Ovary (tissue), 9 donors: Measurements from ENCODE around the gene AFF2. TPM values are rescaled to one million over a fixed set of nuclear protein-coding genes. Genes with fewer than 3 reads are reported as not detected.

Experiments
- DNase-seq, 5 donors: peaks; one replicate each; pipeline ENCODE4 v3.0.0-alpha.2; 2019 to 2020
- H3K27ac ChIP-seq, 2 donors: fragments of 200-600 bp; one replicate each; pipeline versions ENCODE4 v1.5.1 to v1.8.0; 2019 to 2022
- H3K27me3 ChIP-seq: fragments of 200-600 bp; one replicate; pipeline ENCODE4 v1.8.0; 2022
- H3K36me3 ChIP-seq: fragments of 200-600 bp; sonication (generic); one replicate; pipeline ENCODE4 v1.5.1; 2019
- H3K4me1 ChIP-seq: one replicate; pipeline ENCODE4 v1.8.1; 2013; ENCODE audit warnings: mild to moderate bottlenecking, moderate library complexity; ENCODE audit not compliant: insufficient read depth
- H3K4me3 ChIP-seq: fragments of 200-600 bp; sonication (generic); one replicate; pipeline ENCODE4 v1.5.1; 2017
- H3K9me3 ChIP-seq, 2 donors: fragments of 200-600 bp in 1 of 2; sonication (generic) in 1 of 2; one replicate each; pipeline versions ENCODE4 v1.5.1 to v1.8.1; 2013 to 2019; ENCODE audit warnings: mild to moderate bottlenecking in 1 of 2, moderate library complexity in 1 of 2
- EP300 ChIP-seq: sonication (generic); formaldehyde crosslinking; IDR thresholded peaks from one replicate; pipeline ENCODE4 v1.6.1; 2017; ENCODE audit warnings: antibody characterized with exemption
- POLR2A ChIP-seq: fragments of 450-650 bp; IDR thresholded peaks from one replicate; pipeline ENCODE4 v1.6.1; 2017; ENCODE audit warnings: antibody characterized with exemption, mild to moderate bottlenecking, moderate library complexity
- WGBS, 3 donors: extraction: QIAGEN DNeasy Blood & Tissue Kit in 1 of 3; methylation state at CpG; one replicate each; pipeline versions ENCODE4 v1.1.5 to v1.1.7; 2013 to 2017; 5-methylcytosine and 5-hydroxymethylcytosine counted together
- intact Hi-C, 4 donors: fragments of 100-400 bp; cut with DNase I; formaldehyde crosslinking; loops; one replicate each; pipeline versions ENCODE4 v1.11.0 to v1.15.1; 2022 to 2023
- polyA plus RNA-seq, 2 donors: library from polyadenylated mRNA; stranded (reverse); fragments of 200-250 nt in 1 of 2; fragments of 350-450 nt in 1 of 2; fragmentation: Illumina TruSeq in 1 of 2; extraction: RNeasy Lipid Tissue Mini Kit (QIAGEN cat#74804) in 1 of 2; gene quantifications; one replicate each; pipeline ENCODE4 v1.2.3, GENCODE V29; 2013 to 2014
- total RNA-seq, 7 donors: library from RNA; depleted of rRNA in 2 of 7; stranded (reverse); fragments of >200 nt in 2 of 7; fragmentation: NEBNext Ultra II Directional in 3 of 7; extraction: Animal tissue kit (Norgen Biotek cat#: 25700) in 3 of 7; gene quantifications; one replicate each; pipeline versions ENCODE4 v1.1.0 to v1.2.4, GENCODE V29; 2016 to 2023
- TF ChIP-seq, protein P1 (sequence below), 3 donors: fragments of 450-650 bp in 2 of 3; fragments of 200-600 bp in 1 of 3; IDR thresholded peaks; one replicate each; pipeline versions ENCODE4 v1.5.1 to v1.8.0; 2016 to 2022; ENCODE audit warnings: antibody characterized with exemption in 3 of 3, mild to moderate bottlenecking in 1 of 3
- donor health status: DM: no; HTN: no; CAD: no; lungs with moderate emphysema.
- donor health status: DM: no; HTN: no; CAD: no.
- donor health status: Bipolar disorder and iron deficiency.
- donor health status: DM: yes; HTN: yes; CAD: no.
- donor health status: DM: no; HTN: no; CAD: no.
- donor health status: DM: yes; HTN: yes; CAD: no.

AFF2 gene
- total and polyA plus RNA-seq, 9 donors = 1.3 to 12.3 (median 4.6) TPM

DNA sequence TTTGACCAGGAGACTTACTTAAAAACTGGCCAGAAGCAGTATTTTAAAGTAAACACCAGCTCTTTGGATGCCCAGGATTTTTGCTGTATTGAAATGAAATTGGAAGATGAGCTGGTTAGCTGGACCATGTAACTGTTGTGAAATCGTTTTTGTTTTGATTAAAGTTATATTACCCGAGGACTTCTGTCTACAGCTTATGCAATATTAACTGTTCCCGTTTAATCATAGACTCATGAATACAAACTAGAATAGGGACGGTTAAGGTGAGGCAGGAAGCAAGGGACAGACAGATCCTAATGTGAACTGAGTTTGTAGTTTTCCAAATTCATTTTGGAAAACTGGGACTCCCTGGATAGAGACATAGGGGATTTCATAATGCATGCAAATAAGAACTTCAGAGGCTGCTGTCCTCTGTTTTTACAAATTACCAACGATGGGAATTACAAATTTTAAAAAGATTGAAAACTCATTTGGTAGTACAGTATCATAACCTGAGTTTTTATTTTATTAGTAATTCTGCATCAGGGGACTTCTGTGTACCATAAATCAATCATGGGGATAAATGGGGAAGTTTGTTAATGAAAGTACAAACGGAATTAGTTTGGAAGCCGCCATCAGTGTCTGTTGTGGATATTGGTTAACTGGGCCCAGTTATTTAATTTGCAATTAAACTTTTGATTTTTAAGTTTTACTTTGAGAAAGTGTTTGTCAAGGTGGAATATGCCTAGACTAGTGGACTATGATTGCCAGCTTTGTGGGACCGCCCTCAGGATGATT, 304.4 kb downstream of the AFF2 start:
- intact Hi-C loops = no loop called here
- no peaks in the 10 kb centered on the region for H3K36me3 ChIP-seq
- H3K27me3 ChIP-seq = no peaks in the 10 kb centered on the region
- TF ChIP-seq, protein P1, sequence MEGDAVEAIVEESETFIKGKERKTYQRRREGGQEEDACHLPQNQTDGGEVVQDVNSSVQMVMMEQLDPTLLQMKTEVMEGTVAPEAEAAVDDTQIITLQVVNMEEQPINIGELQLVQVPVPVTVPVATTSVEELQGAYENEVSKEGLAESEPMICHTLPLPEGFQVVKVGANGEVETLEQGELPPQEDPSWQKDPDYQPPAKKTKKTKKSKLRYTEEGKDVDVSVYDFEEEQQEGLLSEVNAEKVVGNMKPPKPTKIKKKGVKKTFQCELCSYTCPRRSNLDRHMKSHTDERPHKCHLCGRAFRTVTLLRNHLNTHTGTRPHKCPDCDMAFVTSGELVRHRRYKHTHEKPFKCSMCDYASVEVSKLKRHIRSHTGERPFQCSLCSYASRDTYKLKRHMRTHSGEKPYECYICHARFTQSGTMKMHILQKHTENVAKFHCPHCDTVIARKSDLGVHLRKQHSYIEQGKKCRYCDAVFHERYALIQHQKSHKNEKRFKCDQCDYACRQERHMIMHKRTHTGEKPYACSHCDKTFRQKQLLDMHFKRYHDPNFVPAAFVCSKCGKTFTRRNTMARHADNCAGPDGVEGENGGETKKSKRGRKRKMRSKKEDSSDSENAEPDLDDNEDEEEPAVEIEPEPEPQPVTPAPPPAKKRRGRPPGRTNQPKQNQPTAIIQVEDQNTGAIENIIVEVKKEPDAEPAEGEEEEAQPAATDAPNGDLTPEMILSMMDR (IDR thresholded peaks at IDR 0.05) = no peak
- no peak for TF ChIP-seq EP300
- no peak for TF ChIP-seq POLR2A
- H3K4me3 ChIP-seq = no peak overlapping the region
- no peak for DNase-seq
- WGBS, 3 donors = 49 to 59% (median 51%) methylated on average over 8 of the region's 8 CpGs
- H3K27ac ChIP-seq = no peak overlapping the region
- H3K9me3 ChIP-seq = no peaks in the 10 kb centered on the region
- H3K4me1 ChIP-seq = no peaks in the 10 kb centered on the region

DNA sequence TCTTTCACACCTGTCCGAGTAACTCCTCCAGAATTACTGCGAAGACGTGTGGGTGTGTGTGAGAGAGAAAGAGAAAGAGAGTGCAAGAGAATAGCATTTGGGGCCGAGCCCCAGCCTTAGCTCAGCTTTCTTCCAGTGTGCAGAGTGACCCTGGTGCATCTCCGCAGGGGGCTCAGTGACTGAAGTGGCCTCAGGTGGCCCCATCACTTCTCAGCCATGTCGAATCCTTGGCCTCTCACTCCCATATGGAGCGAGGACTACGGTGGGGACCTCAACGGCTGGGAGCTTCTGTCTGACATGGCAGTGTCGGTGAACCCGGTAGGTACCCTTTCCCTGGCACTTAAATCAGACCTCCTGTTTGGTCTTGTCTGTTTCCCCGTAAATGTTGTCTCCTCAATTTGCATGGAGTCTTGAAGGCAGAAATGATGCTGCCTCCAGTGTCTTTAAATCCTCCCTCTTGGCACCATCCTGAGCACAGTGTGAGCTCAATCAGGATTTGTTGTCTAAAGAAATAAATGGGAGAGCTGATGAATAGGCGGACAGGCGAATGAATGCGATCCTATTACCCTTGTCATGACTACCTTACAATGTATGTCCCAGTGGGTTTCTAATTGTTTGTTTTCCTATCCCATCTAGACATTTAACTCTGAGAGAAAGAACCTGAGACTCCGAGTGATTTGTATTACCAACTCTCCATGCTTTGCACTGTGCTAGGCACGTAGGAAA, 305.9 kb downstream of the AFF2 start:
- Histone ChIP-seq H3K36me3 (no peaks in the 10 kb centered on the region), H3K4me3 (no peak overlapping the region), H3K9me3 (no peaks in the 10 kb centered on the region), H3K4me1 (no peaks in the 10 kb centered on the region), H3K27me3 (no peaks in the 10 kb centered on the region), H3K27ac (no peak overlapping the region)
- no peak for TF ChIP-seq EP300
- TF ChIP-seq, protein P1 (IDR thresholded peaks at IDR 0.05) = no peak
- TF ChIP-seq POLR2A = no peak
- DNase-seq = no peak
- 74 to 83% (median 78%) methylated on average over 17 of the region's 17 CpGs for WGBS, 3 donors
- intact Hi-C loops = no loop called here

DNA sequence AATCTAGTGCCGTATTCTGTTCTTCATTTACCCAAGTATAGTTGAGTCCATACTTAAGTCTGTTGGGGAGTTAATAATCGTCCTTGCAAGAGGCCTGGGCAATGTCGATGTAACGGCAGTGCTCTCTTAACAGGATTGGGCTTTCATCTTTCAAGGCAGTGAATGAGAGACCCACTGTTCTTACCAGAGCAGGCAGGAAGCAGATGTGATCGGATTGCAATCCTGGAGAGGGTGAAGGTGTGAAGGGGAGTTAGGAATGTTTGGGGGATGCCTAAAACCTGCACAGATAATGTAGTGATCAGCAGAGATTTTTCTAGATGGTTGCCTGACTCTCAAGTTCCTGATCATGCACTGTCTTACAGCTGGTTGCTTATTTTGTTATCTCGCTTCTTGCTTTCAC, 308.4 kb downstream of the AFF2 start:
- DNase-seq = no peak
- Histone ChIP-seq H3K4me3 (no peak overlapping the region), H3K27me3 (no peaks in the 10 kb centered on the region), H3K4me1 (no peaks in the 10 kb centered on the region), H3K9me3 (no peaks in the 10 kb centered on the region), H3K27ac (no peak overlapping the region), H3K36me3 (no peaks in the 10 kb centered on the region)
- TF ChIP-seq EP300 (no peak), POLR2A (no peak)
- TF ChIP-seq, protein P1 (IDR thresholded peaks at IDR 0.05) = no peak
- intact Hi-C loops = no loop called here
- WGBS, 3 donors = 55 to 62% (median 58%) methylated on average over 6 of the region's 6 CpGs

DNA sequence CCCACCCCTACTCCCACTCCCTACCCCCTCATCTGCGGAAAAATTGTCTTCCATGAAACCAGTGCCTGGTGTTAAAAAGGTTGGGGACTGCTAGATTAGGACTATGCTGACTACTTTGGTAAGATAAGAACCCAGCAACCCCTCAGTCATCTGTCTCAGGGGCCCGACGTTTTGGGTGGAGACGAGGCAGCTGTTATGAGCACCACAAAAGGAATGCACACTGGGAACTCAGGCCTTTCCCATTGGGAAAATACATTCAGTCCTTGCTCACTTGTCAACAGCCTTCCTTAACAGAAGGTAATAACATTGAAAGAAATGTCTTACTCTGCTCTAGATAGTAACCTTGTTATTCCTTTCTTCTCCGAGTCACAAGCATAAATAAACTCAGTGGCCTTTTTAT, 310.8 kb downstream of the AFF2 start:
- 48 to 58% (median 58%) methylated on average over 5 of the region's 5 CpGs for WGBS, 3 donors
- no peak overlapping the region for H3K27ac ChIP-seq
- no peak for TF ChIP-seq EP300
- no peak for TF ChIP-seq POLR2A
- TF ChIP-seq, protein P1 (IDR thresholded peaks at IDR 0.05) = no peak

More for the DNA sequence above, 310.8 kb downstream of the AFF2 start:
- intact Hi-C loops = no loop called here
- no peaks in the 10 kb centered on the region for H3K27me3 ChIP-seq
- H3K9me3 ChIP-seq = no peaks in the 10 kb centered on the region
- H3K4me3 ChIP-seq = no peak overlapping the region
- no peak for DNase-seq
- H3K36me3 ChIP-seq = no peaks in the 10 kb centered on the region
- no peaks in the 10 kb centered on the region for H3K4me1 ChIP-seq
